Aorta (tissue), 5 donors: ENCODE data around the gene NFIC. TPM values are rescaled to one million over a fixed set of nuclear protein-coding genes. Genes with fewer than 3 reads are reported as not detected.
"Not testable (repeated sequence)": the region's sequence is repeated elsewhere in the genome, so short reads cannot be mapped to it uniquely, and the experiment has no call there.

Experiments used
- ATAC-seq: fragments of 200-7000 bp; cut with Tn5 transposase; one replicate; pipeline ENCODE4 v1.9.1; 2022; ENCODE audit warnings: moderate library complexity; ENCODE audit not compliant: low FRiP score
- DNase-seq, 2 donors: peaks; one replicate each; pipeline ENCODE4 v3.0.0-alpha.2; 2020
- H3K27ac ChIP-seq, 2 donors: one replicate each; pipeline ENCODE4 v1.5.1; 2013; ENCODE audit warnings: low read length in 2 of 2, mild to moderate bottlenecking in 2 of 2, moderate library complexity in 2 of 2, control low read depth in 1 of 2, inconsistent platforms in 1 of 2, low read depth in 1 of 2
- H3K27me3 ChIP-seq, 2 donors: one replicate each; pipeline ENCODE4 v1.6.1; 2013; ENCODE audit warnings: control low read depth in 1 of 2, low read length in 1 of 2, mild to moderate bottlenecking in 1 of 2, moderate library complexity in 1 of 2; ENCODE audit not compliant: insufficient read depth in 2 of 2, control insufficient read depth in 1 of 2
- H3K36me3 ChIP-seq, 2 donors: one replicate each; pipeline ENCODE4 v1.6.1; 2013; ENCODE audit warnings: control low read depth in 1 of 2, low read length in 1 of 2, mild to moderate bottlenecking in 1 of 2; ENCODE audit not compliant: insufficient read depth in 2 of 2, control insufficient read depth in 1 of 2
- H3K4me1 ChIP-seq, 2 donors: one replicate each; pipeline ENCODE4 v1.6.1; 2013; ENCODE audit warnings: low read length in 2 of 2, control low read depth in 1 of 2, mild to moderate bottlenecking in 1 of 2, moderate library complexity in 1 of 2; ENCODE audit not compliant: insufficient read depth in 2 of 2, control insufficient read depth in 1 of 2
- H3K4me3 ChIP-seq, 2 donors: one replicate each; pipeline ENCODE4 v1.5.1; 2013; ENCODE audit warnings: low read length in 2 of 2, control low read depth in 1 of 2, mild to moderate bottlenecking in 1 of 2
- H3K9me3 ChIP-seq: one replicate; pipeline ENCODE4 v1.6.1; 2013; ENCODE audit warnings: mild to moderate bottlenecking, low read length; ENCODE audit not compliant: control insufficient read depth
- WGBS, 2 donors: extraction: QIAGEN DNeasy Blood & Tissue Kit; methylation state at CpG; one replicate each; pipeline ENCODE4 v1.1.7; 2013; 5-methylcytosine and 5-hydroxymethylcytosine counted together
- intact Hi-C, 2 donors: fragments of 100-400 bp; cut with DNase I; formaldehyde crosslinking; loops; one replicate each; pipeline versions ENCODE4 v1.14.2 to v1.15.0; 2022
- polyA plus RNA-seq, 2 donors: library from polyadenylated mRNA; stranded (reverse); fragments of 200-250 nt; gene quantifications; one replicate each; pipeline ENCODE4 v1.2.3, GENCODE V29; 2013
- total RNA-seq, 2 donors: library from RNA; stranded (reverse); fragmentation: NEBNext Ultra II Directional; extraction: Animal tissue kit (Norgen Biotek cat#: 25700); gene quantifications; one replicate each; pipeline ENCODE4 v1.2.1, GENCODE V29; 2021
- donor health status: healthy with polysubstance abuse.
- donor health status: Bipolar disorder and iron deficiency.
- donor health status: DM: no; HTN: no; CAD: no.
- donor health status: DM: no; HTN: no; CAD: no.
- donor health status: DM: yes; HTN: yes; CAD: no.

The NFIC gene
- total and polyA plus RNA-seq, 4 donors: 37.5 to 188 (median 106) TPM

GRCh38 chr19:3413796-3414327 lies 47.5 kb downstream of the NFIC start:
- Histone ChIP-seq H3K4me3 (no peak overlapping the region), H3K27ac (no peak overlapping the region), H3K4me1 (no peaks in the 10 kb centered on the region), H3K27me3 (no peaks in the 10 kb centered on the region), H3K36me3 (no peaks in the 10 kb centered on the region), H3K9me3 (no peaks in the 10 kb centered on the region)
- WGBS, 2 donors: 70 to 73% methylated on average over 13 of the region's 13 CpGs
- ATAC-seq (no peak), DNase-seq (no peak)
- intact Hi-C loops: no loop called here

- intact Hi-C loops: no loop called here
- H3K27ac ChIP-seq: no peak overlapping the region
These were observed 49.3 kb downstream of the NFIC start for GRCh38 chr19:3415695-3416094.

GRCh38 chr19:3420244-3420755 lies 53.9 kb downstream of the NFIC start:
- Histone ChIP-seq H3K36me3 (no peaks in the 10 kb centered on the region), H3K27me3 (no peaks in the 10 kb centered on the region), H3K9me3 (no peaks in the 10 kb centered on the region), H3K27ac (no peak overlapping the region), H3K4me3 (no peak overlapping the region), H3K4me1 (no peaks in the 10 kb centered on the region)
- intact Hi-C loops: no loop called here
- 89 to 90% methylated on average over 11 of the region's 11 CpGs for WGBS, 2 donors
- DNase-seq (no peak), ATAC-seq (no peak)

More at GRCh38 chr19:3415695-3416094, 49.3 kb downstream of the NFIC start:
- Histone ChIP-seq H3K4me3 (no peak overlapping the region), H3K9me3 (no peaks in the 10 kb centered on the region), H3K4me1 (no peaks in the 10 kb centered on the region), H3K27me3 (no peaks in the 10 kb centered on the region), H3K36me3 (no peaks in the 10 kb centered on the region)
- no peak for DNase-seq
- no peak for ATAC-seq
- WGBS, 2 donors: 72 to 75% methylated on average over 5 of the region's 5 CpGs

GRCh38 chr19:3420909-3421619 lies 54.7 kb downstream of the NFIC start:
- H3K4me1 ChIP-seq: no peaks in the 10 kb centered on the region
- ATAC-seq (no peak), DNase-seq (no peak)
- H3K27me3 ChIP-seq: no peaks in the 10 kb centered on the region
- WGBS, 2 donors: 77 to 85% methylated on average over 30 to 33 of the region's 33 CpGs
- no peak overlapping the region for H3K4me3 ChIP-seq
- intact Hi-C loops: no loop called here
- H3K27ac ChIP-seq: no peak overlapping the region
- no peaks in the 10 kb centered on the region for H3K36me3 ChIP-seq
- no peaks in the 10 kb centered on the region for H3K9me3 ChIP-seq

- not testable (repeated sequence) for H3K27me3 ChIP-seq
These were observed 55.3 kb downstream of the NFIC start for GRCh38 chr19:3421656-3422055.

GRCh38 chr19:3423183-3423829 lies 56.9 kb downstream of the NFIC start:
- intact Hi-C loops: no loop called here

More at GRCh38 chr19:3421656-3422055, 55.3 kb downstream of the NFIC start:
- H3K27ac ChIP-seq, H3K9me3 ChIP-seq, DNase-seq, H3K36me3 ChIP-seq, H3K4me1 ChIP-seq, ATAC-seq, H3K4me3 ChIP-seq, intact Hi-C loops: not testable (repeated sequence)
- WGBS, 2 donors: 87 to 88% methylated on average over 12 of the region's 12 CpGs

GRCh38 chr19:3426433-3426832 lies 60.0 kb downstream of the NFIC start:
- intact Hi-C loops: loop anchor here in 1 of 2 donors (5.0 kb wide), 1 partner anchor 89 kb away; no protein-coding TSS in a partner anchor
- H3K27me3 ChIP-seq: no peaks in the 10 kb centered on the region
- DNase-seq (no peak), ATAC-seq (no peak)
- H3K9me3 ChIP-seq: no peaks in the 10 kb centered on the region
- no peaks in the 10 kb centered on the region for H3K4me1 ChIP-seq
- no peak overlapping the region for H3K27ac ChIP-seq
- 84 to 90% methylated on average over 8 to 9 of the region's 9 CpGs for WGBS, 2 donors
- no peak overlapping the region for H3K4me3 ChIP-seq
- no peaks in the 10 kb centered on the region for H3K36me3 ChIP-seq

More at GRCh38 chr19:3423183-3423829, 56.9 kb downstream of the NFIC start:
- no peaks in the 10 kb centered on the region for H3K36me3 ChIP-seq
- ATAC-seq (peak; percentile 45), DNase-seq (peak in 1 of 2 donors; percentile 73)
- no peaks in the 10 kb centered on the region for H3K9me3 ChIP-seq
- H3K27ac ChIP-seq: no peak overlapping the region
- 18 to 21% methylated on average over 27 to 29 of the region's 29 CpGs for WGBS, 2 donors
- no peaks in the 10 kb centered on the region for H3K4me1 ChIP-seq
- H3K27me3 ChIP-seq: no peaks in the 10 kb centered on the region
- no peak overlapping the region for H3K4me3 ChIP-seq

GRCh38 chr19:3430366-3430680 lies 63.9 kb downstream of the NFIC start:
- intact Hi-C loops: loop anchor here (5.0 kb wide), 2 partner anchors 37 to 42 kb away; no protein-coding TSS in a partner anchor
- not testable (repeated sequence) for H3K36me3 ChIP-seq
- WGBS, 2 donors: 63 to 69% methylated on average over 5 of the region's 5 CpGs

More at GRCh38 chr19:3430366-3430680, 63.9 kb downstream of the NFIC start:
- H3K4me1 ChIP-seq, DNase-seq, ATAC-seq, H3K27me3 ChIP-seq, H3K4me3 ChIP-seq, H3K9me3 ChIP-seq: not testable (repeated sequence)
- peak overlapping the region in 1 of 2 donors; percentile 71 for H3K27ac ChIP-seq
